H1 (cell line): ENCODE data around the gene PRDX3. TPM values are rescaled to one million over a fixed set of nuclear protein-coding genes. Genes with fewer than 3 reads are reported as not detected.

Experiments used
- CTCF ChIA-PET: fragments of 300-600 bp; sonication (Branson Sonifier 250); formaldehyde crosslinking; loops from one replicate; lab custom pipeline; 2021; ENCODE audit not compliant: partially characterized antibody; lab: Charles Lee
- POLR2A ChIA-PET: fragments of 300-600 bp; sonication (Branson Sonifier 250); formaldehyde crosslinking; loops from one replicate; lab custom pipeline; 2021; ENCODE audit warnings: inconsistent platforms; ENCODE audit not compliant: partially characterized antibody; lab: Charles Lee
- DNase-seq, 2 experiments: peaks; one replicate each; pipeline versions ENCODE4 v3.0.0 to v3.0.0-alpha.2; 2010 to 2022; ENCODE audit warnings: low spot score in 2 of 2, low read depth in 1 of 2, mixed read lengths in 1 of 2
- FAIRE-seq: peaks from 2 replicates; lab custom pipeline; 2011; peaks lifted over from hg19 to GRCh38; lab: Jason Lieb, UNC
- H2AFZ ChIP-seq: 2 replicates; pipeline ENCODE4 v1.8.1; 2012; ENCODE audit warnings: low read length, inconsistent platforms
- H2AK5ac ChIP-seq: 2 replicates; pipeline ENCODE4 v1.6.1; 2013; ENCODE audit warnings: low read depth, low read length
- H2BK120ac ChIP-seq: replicated peaks from 2 replicates; pipeline ENCODE3; 2013; ENCODE audit warnings: low read depth, low read length, inconsistent platforms
- H2BK12ac ChIP-seq: 2 replicates; pipeline ENCODE4 v1.6.1; 2013; ENCODE audit warnings: low read depth, low read length
- H2BK15ac ChIP-seq: 2 replicates; pipeline ENCODE4 v1.6.1; 2013; ENCODE audit warnings: low read length
- H2BK20ac ChIP-seq: 2 replicates; pipeline ENCODE4 v1.6.1; 2013; ENCODE audit warnings: low read length
- H2BK5ac ChIP-seq: 2 replicates; pipeline ENCODE4 v1.6.1; 2013; ENCODE audit warnings: low read depth, low read length
- H3K14ac ChIP-seq: 2 replicates; pipeline ENCODE4 v1.6.1; 2013; ENCODE audit warnings: inconsistent platforms; ENCODE audit not compliant: insufficient read length
- H3K18ac ChIP-seq: 2 replicates; pipeline ENCODE4 v1.6.1; 2013; ENCODE audit warnings: low read length; ENCODE audit errors: extremely low read depth
- H3K23ac ChIP-seq: 2 replicates; pipeline ENCODE4 v1.6.1; 2013; ENCODE audit warnings: inconsistent platforms; ENCODE audit not compliant: insufficient read length
- H3K23me2 ChIP-seq: 2 replicates; pipeline ENCODE4 v1.6.1; 2013; ENCODE audit warnings: low read depth, low read length
- H3K27ac ChIP-seq: 2 replicates; pipeline ENCODE4 v1.6.1; 2011; ENCODE audit warnings: low read depth, low read length, inconsistent platforms
- H3K27me3 ChIP-seq, 4 experiments: replicated peaks in 1 of 4; 1 replicate in 1 of 4; 2 replicates in 3 of 4; pipeline versions ENCODE4 v1.6.1 to v1.8.1; 2011 to 2013; ENCODE audit warnings: low read length in 3 of 4, mild to moderate bottlenecking in 3 of 4, inconsistent platforms in 2 of 4, mixed read lengths in 2 of 4, moderate library complexity in 1 of 4; ENCODE audit not compliant: control insufficient read depth in 3 of 4, insufficient read depth in 3 of 4; ENCODE audit errors: extremely low read depth in 1 of 4
- H3K36me3 ChIP-seq, 4 experiments: 2 replicates each; pipeline versions ENCODE4 v1.6.1 to v1.8.1; 2011 to 2013; ENCODE audit warnings: mild to moderate bottlenecking in 4 of 4, low read length in 3 of 4, moderate library complexity in 2 of 4, control low read depth in 1 of 4, inconsistent platforms in 1 of 4; ENCODE audit not compliant: insufficient read depth in 4 of 4, control insufficient read depth in 2 of 4
- H3K4ac ChIP-seq: replicated peaks from 2 replicates; pipeline ENCODE3; 2013; ENCODE audit warnings: low read length, low read depth, mixed read lengths, inconsistent platforms; ENCODE audit not compliant: insufficient read length
- H3K4me1 ChIP-seq, 4 experiments: replicated peaks in 1 of 4; 1 replicate in 1 of 4; 2 replicates in 3 of 4; pipeline versions ENCODE4 v1.6.1 to v1.8.1; 2011 to 2013; ENCODE audit warnings: low read length in 3 of 4, inconsistent platforms in 2 of 4, mixed read lengths in 1 of 4; ENCODE audit not compliant: insufficient read depth in 4 of 4, control insufficient read depth in 3 of 4
- H3K4me2 ChIP-seq, 2 experiments: 2 replicates each; pipeline versions ENCODE4 v1.6.1 to v1.8.1; 2011 to 2013; ENCODE audit warnings: low read depth in 2 of 2, low read length in 2 of 2, control low read depth in 1 of 2, inconsistent platforms in 1 of 2, mild to moderate bottlenecking in 1 of 2; ENCODE audit not compliant: insufficient read depth in 1 of 2
- H3K4me3 ChIP-seq, 4 experiments: fragments of 200-600, 300-600 bp in 1 of 4; sonication (generic), shearing (Covaris generic), sonication (Bioruptor Twin) in 1 of 4; 2 replicates each; pipeline versions ENCODE4 v1.5.1 to v1.8.1; 2011 to 2016; ENCODE audit warnings: low read length in 4 of 4, low read depth in 3 of 4, control low read depth in 2 of 4, inconsistent platforms in 2 of 4, mild to moderate bottlenecking in 2 of 4, mixed read lengths in 1 of 4, moderate library complexity in 1 of 4; ENCODE audit not compliant: insufficient read depth in 2 of 4; ENCODE audit errors: extremely low read depth in 1 of 4
- H3K56ac ChIP-seq: replicated peaks from 2 replicates; pipeline ENCODE3; 2013; ENCODE audit warnings: low read depth, mild to moderate bottlenecking, mixed read lengths, low read length, inconsistent platforms; ENCODE audit not compliant: insufficient read length
- H3K79me1 ChIP-seq: 2 replicates; pipeline ENCODE4 v1.6.1; 2013; ENCODE audit warnings: low read depth, low read length, control low read depth
- H3K79me2 ChIP-seq, 2 experiments: 2 replicates each; pipeline versions ENCODE4 v1.6.1 to v1.8.1; 2012 to 2013; ENCODE audit warnings: low read length in 2 of 2, mild to moderate bottlenecking in 2 of 2, inconsistent platforms in 1 of 2; ENCODE audit not compliant: insufficient read depth in 2 of 2, control insufficient read depth in 1 of 2
- H3K9ac ChIP-seq, 4 experiments: replicated peaks in 1 of 4; 1 replicate in 1 of 4; 2 replicates in 3 of 4; pipeline versions ENCODE4 v1.6.1 to v1.8.1; 2011 to 2013; ENCODE audit warnings: low read depth in 3 of 4, low read length in 3 of 4, control low read depth in 2 of 4, mild to moderate bottlenecking in 2 of 4, moderate library complexity in 2 of 4, inconsistent platforms in 1 of 4; ENCODE audit errors: extremely low read depth in 1 of 4
- H3K9me3 ChIP-seq, 2 experiments: 2 replicates each; pipeline versions ENCODE4 v1.6.1 to v1.8.1; 2012 to 2013; ENCODE audit warnings: mild to moderate bottlenecking in 2 of 2, moderate library complexity in 2 of 2, control low read depth in 1 of 2, inconsistent platforms in 1 of 2, low read depth in 1 of 2, low read length in 1 of 2, mixed read lengths in 1 of 2; ENCODE audit not compliant: insufficient read depth in 2 of 2
- H4K20me1 ChIP-seq, 2 experiments: replicated peaks in 1 of 2; 2 replicates each; pipeline versions ENCODE3 to v1.8.1; 2011 to 2013; ENCODE audit warnings: inconsistent platforms in 2 of 2, low read length in 2 of 2, mild to moderate bottlenecking in 1 of 2; ENCODE audit not compliant: insufficient read depth in 2 of 2, control insufficient read depth in 1 of 2
- H4K5ac ChIP-seq: 2 replicates; pipeline ENCODE4 v1.6.1; 2013; ENCODE audit warnings: low read length, low read depth, mixed read lengths, inconsistent platforms; ENCODE audit not compliant: insufficient read length
- H4K8ac ChIP-seq: 2 replicates; pipeline ENCODE4 v1.8.0; 2013; ENCODE audit warnings: mild to moderate bottlenecking, moderate library complexity, low read length, inconsistent platforms; ENCODE audit not compliant: insufficient read depth; ENCODE audit errors: extremely low read depth
- H4K91ac ChIP-seq: replicated peaks from 2 replicates; pipeline ENCODE3; 2013; ENCODE audit warnings: low read length, mixed read lengths, inconsistent platforms; ENCODE audit not compliant: insufficient read length
- BACH1 ChIP-seq: IDR thresholded peaks from 2 replicates; pipeline ENCODE4 v1.6.1; 2012; ENCODE audit warnings: low read length, improper control_type of control experiment
- CBX5 ChIP-seq: fragments of 300-800, 300-1000 bp; sonication (generic); IDR thresholded peaks from 2 replicates; pipeline ENCODE4 v1.7.1; 2016; ENCODE audit warnings: antibody characterized with exemption, low read length, low read depth
- CTCF ChIP-seq, 3 experiments: IDR thresholded peaks; 1 replicate in 2 of 3; 2 replicates in 1 of 3; pipeline versions ENCODE4 v1.5.1 to v1.6.1; 2011; ENCODE audit warnings: low read length in 3 of 3, mild to moderate bottlenecking in 3 of 3, inconsistent platforms in 2 of 3, low read depth in 1 of 3, moderate library complexity in 1 of 3; ENCODE audit not compliant: insufficient read depth in 1 of 3; ENCODE audit errors: control extremely low read depth in 1 of 3
- EGR1 ChIP-seq: IDR thresholded peaks from 2 replicates; pipeline ENCODE4 v1.6.1; 2011; ENCODE audit warnings: low read depth, low read length, borderline replicate concordance
- HDAC2 ChIP-seq, 2 experiments: fragments of 300-600 bp in 1 of 2; sonication (generic) in 1 of 2; IDR thresholded peaks; 2 replicates each; pipeline ENCODE4 v1.6.1; 2011 to 2012; ENCODE audit warnings: low read depth in 2 of 2, low read length in 2 of 2, mild to moderate bottlenecking in 2 of 2, moderate library complexity in 2 of 2, borderline replicate concordance in 1 of 2, inconsistent platforms in 1 of 2
- HDAC6 ChIP-seq: IDR thresholded peaks from one replicate; pipeline ENCODE4 v1.7.1; 2012; ENCODE audit warnings: low read depth, mild to moderate bottlenecking, inconsistent platforms, low read length, moderate library complexity
- NANOG ChIP-seq: IDR thresholded peaks from 2 replicates; pipeline ENCODE4 v1.6.1; 2011; ENCODE audit warnings: low read length, low read depth, mild to moderate bottlenecking, inconsistent platforms; ENCODE audit not compliant: insufficient read depth, poor library complexity, severe bottlenecking
- SIRT6 ChIP-seq: IDR thresholded peaks from one replicate; pipeline ENCODE4 v1.7.1; 2012; ENCODE audit warnings: low read length, inconsistent platforms
- SUZ12 ChIP-seq: fragments of 200-600 bp; sonication (generic); IDR thresholded peaks from 2 replicates; pipeline ENCODE4 v1.6.1; 2012; ENCODE audit warnings: mild to moderate bottlenecking, inconsistent platforms, low read length, moderate library complexity, mixed read lengths
- ZNF274 ChIP-seq: IDR thresholded peaks from 2 replicates; pipeline ENCODE4 v1.7.0; 2012; ENCODE audit warnings: low read length, borderline replicate concordance; ENCODE audit errors: extremely low read depth
- WGBS, 2 experiments: shearing (Covaris generic) in 1 of 2; methylation state at CpG; one replicate each; pipeline versions ENCODE4 v1.1.6 to v1.1.7; 2013 to 2015; ENCODE audit warnings: low lambda C conversion rate in 2 of 2, mixed read lengths in 2 of 2, inconsistent platforms in 1 of 2, low coverage in 1 of 2, missing lambda C conversion rate in 1 of 2; ENCODE audit not compliant: insufficient replicate concordance in 2 of 2, insufficient coverage in 1 of 2, insufficient read length in 1 of 2; ENCODE audit errors: extremely low coverage in 1 of 2, missing lambda C conversion rate in 1 of 2; 5-methylcytosine and 5-hydroxymethylcytosine counted together
- polyA plus RNA-seq, 7 experiments: library from polyadenylated mRNA; depleted of rRNA in 3 of 7; stranded (reverse) in 5 of 7; unstranded in 2 of 7; fragments of >200 nt in 5 of 7; fragments of 200-250 nt in 2 of 7; gene quantifications; 1 replicate in 5 of 7; 2 replicates in 1 of 7; 4 replicates in 1 of 7; pipeline versions ENCODE4 v1.2.1 to v1.2.3, GENCODE V29; 2011 to 2013; ENCODE audit warnings: missing spikeins in 2 of 7, mixed read lengths in 2 of 7
- total RNA-seq: library from RNA; stranded (reverse); fragmentation: NEBNext Ultra II Directional; extraction: Animal tissue kit (Norgen Biotek cat#: 25700); gene quantifications from 2 replicates; pipeline ENCODE4 v1.2.1, GENCODE V29; 2021

The PRDX3 gene
- total and polyA plus RNA-seq, 2 of the 8 experiments (the other 6 are each of a cell fraction or from before 2014, with no cell fraction given), result 201 to 208 TPM

DNA sequence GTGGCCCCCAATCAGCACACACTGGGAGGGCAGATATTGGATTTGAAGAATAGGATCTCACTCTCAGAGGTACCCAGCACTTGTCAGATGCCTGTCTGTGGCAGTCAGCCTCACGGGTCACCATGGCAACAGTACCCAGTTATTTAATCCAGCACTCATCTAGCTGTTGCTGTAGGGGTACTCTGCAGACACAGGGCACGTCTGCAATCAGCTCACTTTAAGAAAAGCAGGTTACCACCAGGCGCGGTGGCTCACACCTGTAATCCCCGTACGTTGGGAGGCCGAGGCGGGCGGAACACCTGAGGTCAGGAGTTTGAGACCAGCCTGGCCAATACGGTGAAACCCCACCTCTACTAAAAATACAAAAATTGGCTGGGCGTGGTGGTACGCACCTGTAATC is 25.0 kb downstream of the PRDX3 start:
- CTCF ChIA-PET, result interaction anchor here (1.3 to 4.2 kb wide), 3 partner anchors 14 to 55 kb away, joined by 4 to 15 read pairs (median 4); no protein-coding TSS in a partner anchor
- 94% methylated on average over 12 of the region's 12 CpGs; no CpG with 5 or more reads in 1 of the 2 experiments for WGBS, 2 experiments
- no peak overlapping the region for H3K9ac ChIP-seq
- no peak overlapping the region for H2BK15ac ChIP-seq
- no peaks in the 10 kb centered on the region for H3K4me1 ChIP-seq
- H3K18ac ChIP-seq, result no peak overlapping the region
- POLR2A ChIA-PET, result interaction anchor here (1.8 kb wide), 2 partner anchors 8 to 11 kb away, joined by 7 to 10 read pairs; partner anchors contain the start of gene SFXN4
- H3K79me2 ChIP-seq, result no peaks in the 10 kb centered on the region
- H3K56ac ChIP-seq, result no peak overlapping the region
- DNase-seq (no peak), FAIRE-seq (no peak)
- H3K27me3 ChIP-seq, result no peaks in the 10 kb centered on the region
- H3K9me3 ChIP-seq, result no peaks in the 10 kb centered on the region
- no peak overlapping the region for H2BK12ac ChIP-seq
- peaks cover 0 to 16% (median 7%) of the 10 kb centered on the region in 4 experiments; a peak in 5 of 8 replicates for H3K36me3 ChIP-seq
- H2BK5ac ChIP-seq, result no peak overlapping the region
- no peak overlapping the region for H3K23ac ChIP-seq
- no peak overlapping the region for H3K4ac ChIP-seq
- H2AK5ac ChIP-seq, result no peak overlapping the region
- peaks cover 0 to 3% of the 10 kb centered on the region in 2 experiments for H4K20me1 ChIP-seq
- H3K14ac ChIP-seq, result no peak overlapping the region
- no peak overlapping the region for H3K27ac ChIP-seq
- no peak overlapping the region for H2AFZ ChIP-seq
- no peak overlapping the region for H2BK120ac ChIP-seq
- no peak overlapping the region for H4K91ac ChIP-seq
- H3K79me1 ChIP-seq, result no peaks in the 10 kb centered on the region
- H3K23me2 ChIP-seq, result no peaks in the 10 kb centered on the region
- no peak overlapping the region for H4K5ac ChIP-seq
- no peak overlapping the region for H4K8ac ChIP-seq
- TF ChIP-seq HDAC2 (IDR thresholded peaks at IDR 0.05; ENCODE audit: borderline replicate concordance in 1 of 2, low read depth in 2 of 2, low read length in 2 of 2) (no peak), ZNF274 (no peak), HDAC6 (no peak), EGR1 (no peak), SUZ12 (no peak), NANOG (no peak), BACH1 (no peak), CTCF (IDR thresholded peaks at IDR 0.05; ENCODE audit: control extremely low read depth in 1 of 3, insufficient read depth in 1 of 3, low read depth in 1 of 3, low read length in 3 of 3) (no peak), SIRT6 (no peak), CBX5 (no peak)
- no peak overlapping the region for H3K4me3 ChIP-seq
- H2BK20ac ChIP-seq, result no peak overlapping the region
- no peak overlapping the region for H3K4me2 ChIP-seq
